Measurements from ENCODE around the gene WSCD1. TPM values are rescaled to one million over a fixed set of nuclear protein-coding genes. Genes with fewer than 3 reads are reported as not detected.

WSCD1 gene
- total RNA-seq, 1 experiment from 2014 or later = 57.0 TPM

DNA sequence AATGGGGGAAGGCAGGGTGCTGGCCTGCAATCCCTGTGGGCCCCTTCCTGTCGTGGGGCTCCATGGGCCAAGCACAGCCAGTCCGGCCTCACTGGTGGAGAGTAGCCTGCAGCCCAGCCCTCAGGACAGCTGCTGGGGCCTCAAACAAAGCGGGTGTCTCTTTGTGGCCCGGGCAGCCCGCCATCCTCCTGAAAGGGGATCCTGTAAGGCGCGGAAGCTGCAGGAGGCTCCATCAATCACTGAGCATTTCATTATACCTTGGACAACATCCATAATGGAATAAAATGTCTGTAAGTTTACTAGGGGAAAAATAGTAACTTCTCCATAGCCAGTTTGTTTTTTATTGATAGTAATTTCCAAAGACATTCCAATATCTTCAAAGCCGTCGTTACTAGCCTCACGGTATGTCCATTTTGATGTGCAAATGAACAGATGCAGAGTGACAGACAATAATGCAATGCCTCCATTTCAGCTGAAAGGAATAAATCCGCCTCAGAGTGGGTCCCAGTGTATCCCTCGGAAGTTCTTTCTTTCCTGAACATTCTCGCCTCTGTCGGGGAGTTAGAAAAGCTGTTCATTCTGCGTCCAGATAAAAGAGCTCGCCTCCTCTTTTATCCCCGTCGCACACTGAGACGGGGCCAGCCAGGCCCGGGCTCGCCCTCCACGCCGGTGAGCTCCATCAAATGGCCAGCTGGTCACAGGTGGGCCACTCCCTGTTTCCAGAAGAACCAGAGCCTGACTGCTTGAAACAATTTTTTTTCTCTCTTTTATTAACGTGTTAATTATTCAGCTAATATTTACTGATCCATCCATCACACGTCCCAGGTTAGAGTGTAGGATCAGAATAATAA, 14.4 kb downstream of the WSCD1 start:
- no TSS peak for BruUV-seq (replicated peaks)
- Histone ChIP-seq H3K4me3 (ENCODE audit: low read length) (no peak overlapping the region), H3K9me2 (replicated peaks; ENCODE audit: low read length) (no peaks in the 10 kb centered on the region), H3K79me2 (ENCODE audit: low read length) (no peaks in the 10 kb centered on the region), H3K4me2 (ENCODE audit: low read length) (no peak overlapping the region), H3K9me3 (ENCODE audit: low read length) (no peaks in the 10 kb centered on the region), H3K27me3 (ENCODE audit: low read length) (no peaks in the 10 kb centered on the region), H3K36me3 (ENCODE audit: low read depth, low read length) (no peaks in the 10 kb centered on the region; the same call in none of the 2 replicates), H3F3A (ENCODE audit: low read length, unreplicated experiment) (no peaks in the 10 kb centered on the region), H3K4me1 (ENCODE audit: insufficient read depth, low read length) (no peaks in the 10 kb centered on the region), H3K27ac (ENCODE audit: low read length) (no peak overlapping the region), H2AFZ (ENCODE audit: low read length) (no peak overlapping the region), H3K9ac (ENCODE audit: low read length) (no peak overlapping the region), H4K20me1 (ENCODE audit: low read length) (no peaks in the 10 kb centered on the region)
- ATAC-seq (no peak), DNase-seq (no peak)
- intact Hi-C loops (cut with micrococcal nuclease) = no loop called here
- TF ChIP-seq EZH2 (IDR thresholded peaks at IDR 0.05; ENCODE audit: low read length, unreplicated experiment) (no peak), EZH2phosphoT487 (IDR thresholded peaks at IDR 0.05; ENCODE audit: borderline replicate concordance, low read length) (no peak)
- TF ChIP-seq, protein P1, sequence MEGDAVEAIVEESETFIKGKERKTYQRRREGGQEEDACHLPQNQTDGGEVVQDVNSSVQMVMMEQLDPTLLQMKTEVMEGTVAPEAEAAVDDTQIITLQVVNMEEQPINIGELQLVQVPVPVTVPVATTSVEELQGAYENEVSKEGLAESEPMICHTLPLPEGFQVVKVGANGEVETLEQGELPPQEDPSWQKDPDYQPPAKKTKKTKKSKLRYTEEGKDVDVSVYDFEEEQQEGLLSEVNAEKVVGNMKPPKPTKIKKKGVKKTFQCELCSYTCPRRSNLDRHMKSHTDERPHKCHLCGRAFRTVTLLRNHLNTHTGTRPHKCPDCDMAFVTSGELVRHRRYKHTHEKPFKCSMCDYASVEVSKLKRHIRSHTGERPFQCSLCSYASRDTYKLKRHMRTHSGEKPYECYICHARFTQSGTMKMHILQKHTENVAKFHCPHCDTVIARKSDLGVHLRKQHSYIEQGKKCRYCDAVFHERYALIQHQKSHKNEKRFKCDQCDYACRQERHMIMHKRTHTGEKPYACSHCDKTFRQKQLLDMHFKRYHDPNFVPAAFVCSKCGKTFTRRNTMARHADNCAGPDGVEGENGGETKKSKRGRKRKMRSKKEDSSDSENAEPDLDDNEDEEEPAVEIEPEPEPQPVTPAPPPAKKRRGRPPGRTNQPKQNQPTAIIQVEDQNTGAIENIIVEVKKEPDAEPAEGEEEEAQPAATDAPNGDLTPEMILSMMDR (conservative IDR thresholded peaks at IDR 0.05; ENCODE audit: low read depth, low read length) = no peak
- ChIA-PET POLR2A (ENCODE audit: unreplicated experiment) (interaction anchor here (0.6 kb wide), 1 partner anchor 246 kb away, joined by 5 read pairs; no protein-coding TSS in a partner anchor), CTCF (no interaction called here)

DNA sequence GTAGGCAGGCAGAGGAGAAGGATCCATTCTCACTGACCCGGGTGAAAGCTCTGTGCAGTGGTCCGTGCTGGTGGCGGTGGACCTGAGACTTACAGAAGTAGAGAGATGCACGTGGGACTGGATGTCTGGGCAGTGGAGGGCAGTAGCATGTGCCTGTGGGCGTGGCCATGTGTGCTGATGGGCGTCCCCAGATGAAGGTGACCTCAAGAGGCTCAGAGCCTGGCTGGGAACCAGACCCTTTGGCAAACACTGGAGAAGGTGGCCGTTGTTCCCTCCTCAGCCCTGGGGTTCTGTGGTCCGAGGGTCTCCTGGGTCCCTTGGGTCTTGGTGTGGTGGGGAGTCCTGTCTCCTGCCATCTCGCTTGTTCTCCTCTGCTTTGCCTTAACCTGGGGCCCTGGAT, 15.6 kb downstream of the WSCD1 start:
- no TSS peak for BruUV-seq (replicated peaks)
- Histone ChIP-seq H3F3A (ENCODE audit: low read length, unreplicated experiment) (no peaks in the 10 kb centered on the region), H3K4me2 (ENCODE audit: low read length) (no peak overlapping the region), H3K4me1 (ENCODE audit: insufficient read depth, low read length) (no peaks in the 10 kb centered on the region), H3K36me3 (ENCODE audit: low read depth, low read length) (no peaks in the 10 kb centered on the region; the same call in 1 of the 2 replicates), H3K9ac (ENCODE audit: low read length) (no peak overlapping the region), H2AFZ (ENCODE audit: low read length) (no peak overlapping the region), H3K27me3 (ENCODE audit: low read length) (no peaks in the 10 kb centered on the region), H3K4me3 (ENCODE audit: low read length) (no peak overlapping the region), H3K27ac (ENCODE audit: low read length) (no peak overlapping the region), H3K79me2 (ENCODE audit: low read length) (no peaks in the 10 kb centered on the region), H3K9me2 (replicated peaks; ENCODE audit: low read length) (no peaks in the 10 kb centered on the region), H4K20me1 (ENCODE audit: low read length) (no peaks in the 10 kb centered on the region), H3K9me3 (ENCODE audit: low read length) (no peaks in the 10 kb centered on the region)
- no peak for ATAC-seq
- no peak for DNase-seq
- POLR2A ChIA-PET (ENCODE audit: unreplicated experiment) = no interaction called here
- TF ChIP-seq, protein P1 (conservative IDR thresholded peaks at IDR 0.05; ENCODE audit: low read depth, low read length) = no peak
- TF ChIP-seq EZH2 (IDR thresholded peaks at IDR 0.05; ENCODE audit: low read length, unreplicated experiment) (no peak), EZH2phosphoT487 (IDR thresholded peaks at IDR 0.05; ENCODE audit: borderline replicate concordance, low read length) (no peak)
- CTCF ChIA-PET = no interaction called here
- intact Hi-C loops (cut with micrococcal nuclease) = no loop called here
